CD1c-positive myeloid dendritic cell (primary cell): ENCODE data around the gene DEDD.
A peak's percentile ranks its signal among the peaks of the same experiment; 100 is the strongest.

Source experiments
- DNase-seq: peaks from one replicate; pipeline ENCODE4 v3.0.0-alpha.2; 2016; ENCODE audit errors: extremely low spot score

The DEDD gene

DNA sequence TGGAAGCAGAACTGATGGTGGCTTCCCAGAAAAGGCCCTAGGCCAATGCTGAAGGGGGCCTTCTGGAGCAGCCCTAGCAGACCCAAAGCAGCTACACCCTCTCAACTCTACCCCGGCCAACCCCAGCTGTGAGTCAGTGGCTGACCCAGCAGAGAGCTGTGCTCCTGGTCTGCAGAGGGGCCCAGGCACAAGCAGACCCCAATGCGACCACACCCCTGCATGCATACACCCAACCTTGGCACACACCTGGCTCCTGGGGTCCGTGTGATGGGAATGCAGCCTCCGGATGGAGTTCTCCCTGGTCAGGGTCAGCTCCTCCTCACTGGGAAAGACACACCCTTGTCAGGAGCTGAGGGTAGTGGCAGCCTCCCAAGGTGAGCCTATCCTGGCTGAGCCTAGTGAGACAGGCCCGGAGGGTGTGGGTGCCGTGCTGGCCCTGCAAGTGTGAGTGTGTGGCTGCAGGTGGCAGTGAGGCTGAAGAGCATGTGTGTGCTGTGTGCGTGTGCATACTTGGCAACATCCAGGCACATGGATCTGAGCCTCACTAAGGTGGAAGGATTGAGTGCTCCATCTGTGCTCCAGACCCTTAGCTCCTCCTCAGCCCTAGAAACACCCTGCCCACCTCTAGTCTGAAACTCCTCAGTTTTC, 58.9 kb downstream of the DEDD start:
- DNase-seq = no peak

DNA sequence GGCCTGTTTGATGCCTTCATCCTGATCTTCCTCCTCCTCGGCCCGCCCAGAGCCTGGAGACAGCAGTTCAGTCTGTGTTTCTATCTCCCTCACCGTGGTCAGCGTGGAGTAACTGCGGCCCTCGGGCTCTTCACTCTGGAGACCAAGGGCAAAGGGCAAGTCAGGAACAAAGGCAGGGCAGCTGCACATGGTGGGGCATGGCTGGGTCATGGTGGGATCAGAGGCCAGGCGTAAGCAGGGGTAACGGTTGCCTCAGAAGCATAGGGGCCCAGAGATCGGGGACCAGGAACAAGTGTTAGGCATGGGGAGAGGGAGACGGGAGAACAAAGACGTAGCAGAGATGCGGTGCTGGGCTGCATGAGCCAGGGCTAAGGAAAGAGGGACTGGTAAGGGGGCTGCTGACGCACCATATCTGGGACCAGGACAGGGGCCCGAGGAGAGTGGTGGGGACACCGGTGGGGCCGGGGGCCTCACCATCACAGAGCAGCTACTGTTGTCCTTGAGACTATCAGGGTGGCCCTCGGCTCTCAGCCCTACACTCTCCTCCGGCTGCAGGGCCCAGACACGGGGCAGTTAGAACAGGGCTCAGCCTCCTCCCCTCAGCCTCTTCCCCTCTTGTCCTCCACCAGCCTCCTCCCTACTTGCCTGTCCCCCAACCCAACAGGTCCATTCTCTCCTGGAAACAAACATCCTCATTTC, 59.6 kb downstream of the DEDD start:
- DNase-seq = no peak

DNA sequence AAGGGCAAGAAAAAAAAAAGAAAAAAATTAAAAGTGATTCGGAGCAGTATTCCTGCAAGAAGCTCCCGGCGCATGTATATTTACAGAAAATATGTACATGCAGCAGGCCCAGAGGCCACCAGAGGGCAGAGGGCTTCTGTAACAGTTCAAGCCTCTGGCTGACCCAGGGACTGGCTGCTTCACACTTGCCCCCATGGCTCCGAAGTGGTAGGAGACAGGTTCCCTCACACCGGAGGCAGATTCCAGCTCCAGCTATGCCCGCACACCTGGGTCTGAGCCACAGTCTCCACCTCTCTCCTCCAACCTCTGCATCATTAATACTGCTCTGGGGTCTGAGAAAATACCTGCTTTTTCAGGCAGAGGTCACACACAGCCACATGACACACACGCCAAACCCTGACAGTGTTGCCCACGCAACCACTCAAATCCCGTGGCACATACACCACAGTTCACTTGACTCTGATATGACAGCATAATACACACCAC, 60.5 kb downstream of the DEDD start:
- peak; percentile 78 for DNase-seq
